Sigmoid colon (tissue), 4 donors: ENCODE measurements around the gene PPM1F.

ENCODE experiments used
- CTCF ChIP-seq, 4 experiments: fragments of 450-650 bp in 3 of 4; fragments of 200-600 bp in 1 of 4; IDR thresholded peaks; one replicate each; pipeline ENCODE4 v1.5.1; 2016 to 2019; ENCODE audit warnings: antibody characterized with exemption in 4 of 4, mild to moderate bottlenecking in 3 of 4, moderate library complexity in 2 of 4
- POLR2A ChIP-seq, 2 donors: fragments of 450-650 bp; IDR thresholded peaks; one replicate each; pipeline ENCODE4 v1.6.1; 2016; ENCODE audit warnings: antibody characterized with exemption in 2 of 2, mild to moderate bottlenecking in 2 of 2, moderate library complexity in 2 of 2
- POLR2AphosphoS5 ChIP-seq, 4 donors: sonication (generic); formaldehyde crosslinking; IDR thresholded peaks; one replicate each; pipeline ENCODE4 v1.6.1; 2017; ENCODE audit warnings: antibody characterized with exemption in 4 of 4

- TF ChIP-seq CTCF (IDR thresholded peaks at IDR 0.05) = no peak
- TF ChIP-seq POLR2A (IDR thresholded peaks at IDR 0.05) = no peak
- TF ChIP-seq POLR2AphosphoS5 (IDR thresholded peaks at IDR 0.05) = no peak
Observed at GRCh38 chr22:21921729-21922128, 30.9 kb downstream of the PPM1F start.
